Dedifferentiated amniotic fluid mesenchymal stem cell (primary cell): ENCODE results near the gene TGM2.
"Not testable (repeated sequence)": the region's sequence is repeated elsewhere in the genome, so short reads cannot be mapped to it uniquely, and the experiment has no call there.

Source experiments
- DNase-seq: peaks from one replicate; pipeline ENCODE4 v3.0.0-alpha.2; 2016; ENCODE audit errors: extremely low spot score

The TGM2 gene

DNA sequence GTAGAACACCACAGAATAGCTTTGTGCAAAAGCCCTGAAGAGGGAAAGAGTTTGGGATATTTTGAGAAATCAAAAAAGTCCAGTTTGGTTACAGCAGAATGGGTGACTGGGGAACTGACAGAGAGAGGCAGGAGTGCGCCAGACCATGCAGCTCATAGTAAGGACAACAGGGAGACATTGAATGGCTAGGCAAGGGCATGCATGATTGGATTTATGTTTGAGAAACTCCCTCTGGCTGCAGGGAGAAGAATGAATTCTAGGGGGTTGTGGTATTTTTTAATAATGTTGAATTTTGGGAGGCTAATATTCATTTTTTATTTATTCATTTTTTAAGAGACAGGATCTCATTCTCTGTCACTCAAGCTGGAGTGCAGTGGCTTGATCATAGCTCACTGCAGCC is 49.9 kb downstream of the TGM2 start:
- DNase-seq = no peak

DNA sequence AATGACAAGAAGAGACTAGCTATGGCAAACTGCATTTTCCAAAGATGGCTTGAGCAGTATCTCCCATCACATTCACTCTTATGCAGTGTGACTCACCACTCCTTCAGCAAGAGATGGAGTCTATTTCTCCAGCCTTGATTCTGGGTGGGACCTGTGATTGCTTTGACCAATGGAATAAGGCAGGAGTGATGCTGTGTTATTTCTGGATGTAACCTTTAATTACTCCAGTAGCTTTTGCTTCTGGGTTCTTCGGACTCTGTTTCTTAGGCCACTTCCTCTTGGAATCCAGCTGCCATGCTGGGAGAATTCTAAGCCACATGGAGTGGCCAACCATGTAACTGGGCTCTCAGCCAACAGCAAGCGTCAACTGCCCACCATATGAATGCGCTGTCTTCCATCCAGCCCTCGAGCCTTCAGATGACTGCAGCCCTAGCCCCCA is 50.7 kb downstream of the TGM2 start:
- no peak for DNase-seq

DNA sequence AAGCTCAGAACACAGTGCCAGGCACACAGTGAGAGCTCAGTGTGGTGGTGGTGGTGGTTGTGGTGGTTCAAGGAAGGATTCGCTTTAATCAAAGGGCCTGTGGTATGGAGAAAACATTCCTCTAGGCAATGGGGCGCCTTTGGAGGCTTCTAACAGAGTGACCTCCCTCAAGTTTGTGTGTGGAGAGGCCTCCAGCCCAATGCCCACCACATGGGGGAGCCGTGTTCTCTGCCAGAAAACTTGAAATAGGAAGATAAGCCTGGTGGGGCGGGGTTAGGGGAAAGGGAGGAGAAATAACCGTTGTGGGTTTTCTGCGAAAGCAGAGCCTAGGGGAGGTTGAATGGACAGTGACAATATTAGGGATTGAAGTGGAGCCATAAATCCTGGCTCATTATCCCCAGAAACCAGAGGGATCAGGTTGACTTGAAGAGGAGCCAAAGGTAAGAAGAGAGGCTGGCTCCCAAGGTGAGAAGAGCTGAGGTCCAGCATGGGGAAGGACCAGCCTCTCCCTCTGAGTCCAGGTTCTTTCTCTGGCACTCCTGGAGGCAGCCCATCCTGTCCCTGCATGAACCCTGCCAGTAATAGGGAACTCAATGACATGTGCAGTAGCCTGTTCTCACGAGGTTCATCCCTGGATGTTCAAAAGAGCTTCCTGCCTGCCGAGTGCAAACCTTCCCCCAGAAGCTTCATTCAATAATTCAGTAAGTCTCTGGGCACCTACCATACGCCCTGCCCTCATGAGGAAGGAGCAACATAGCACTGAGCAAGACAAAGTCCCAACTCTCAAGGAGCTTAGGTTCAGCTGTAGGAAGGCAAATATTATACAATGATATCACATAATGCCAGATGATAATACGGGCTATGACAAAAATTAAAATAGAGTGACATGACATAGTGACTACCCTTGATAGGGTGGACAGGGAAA is 51.4 kb downstream of the TGM2 start:
- DNase-seq = no peak

DNA sequence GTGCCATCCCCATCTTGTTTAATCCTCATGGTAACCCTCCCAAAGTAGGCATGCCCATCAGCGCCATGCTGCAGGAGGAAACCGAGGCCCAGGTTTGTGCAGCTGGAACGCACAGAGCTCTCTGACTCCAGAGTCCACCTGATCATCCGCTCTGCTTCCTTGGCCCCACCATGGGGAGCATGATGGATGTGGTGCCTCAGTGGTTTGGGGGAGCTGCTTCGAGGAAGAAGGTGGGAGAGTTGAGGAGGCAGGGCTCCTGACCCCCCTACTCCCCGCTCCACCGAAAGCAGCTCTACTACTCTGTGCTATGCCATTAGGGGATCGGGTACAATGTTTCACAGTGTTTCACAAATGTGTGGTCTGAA is 52.2 kb downstream of the TGM2 start:
- no peak for DNase-seq

DNA sequence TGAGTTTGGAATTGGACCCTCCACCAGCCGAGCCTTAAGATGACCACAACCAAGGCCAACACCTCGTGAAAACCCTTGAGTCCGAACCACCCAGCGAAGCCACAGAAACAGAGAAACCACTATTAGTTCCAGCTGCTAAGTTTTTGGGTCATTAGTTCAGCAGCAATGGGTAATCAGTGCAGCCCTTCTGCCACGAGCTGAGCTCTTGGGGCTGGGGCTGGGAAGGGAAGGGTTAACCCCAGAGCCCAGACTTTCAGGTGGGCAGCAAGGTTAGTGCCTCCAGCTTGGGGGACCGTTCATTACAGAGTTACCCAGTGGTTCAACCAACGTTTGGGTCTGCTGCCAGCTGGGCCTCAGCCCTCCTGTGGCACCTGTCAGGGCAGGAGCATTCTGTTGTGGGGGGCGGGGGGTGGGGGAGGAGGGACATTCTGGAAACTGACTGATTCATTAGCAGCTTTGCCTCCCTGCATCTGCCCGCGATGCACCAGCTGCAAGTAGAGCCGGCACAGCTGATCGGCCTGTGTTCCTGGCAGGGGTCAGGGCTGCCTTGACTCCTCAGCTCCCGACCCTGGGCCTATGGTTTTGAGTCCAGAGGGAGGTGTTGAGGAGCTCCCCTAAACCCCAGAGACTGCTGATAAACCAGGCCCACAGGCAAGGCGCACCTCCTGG is 52.7 kb downstream of the TGM2 start:
- no peak for DNase-seq

DNA sequence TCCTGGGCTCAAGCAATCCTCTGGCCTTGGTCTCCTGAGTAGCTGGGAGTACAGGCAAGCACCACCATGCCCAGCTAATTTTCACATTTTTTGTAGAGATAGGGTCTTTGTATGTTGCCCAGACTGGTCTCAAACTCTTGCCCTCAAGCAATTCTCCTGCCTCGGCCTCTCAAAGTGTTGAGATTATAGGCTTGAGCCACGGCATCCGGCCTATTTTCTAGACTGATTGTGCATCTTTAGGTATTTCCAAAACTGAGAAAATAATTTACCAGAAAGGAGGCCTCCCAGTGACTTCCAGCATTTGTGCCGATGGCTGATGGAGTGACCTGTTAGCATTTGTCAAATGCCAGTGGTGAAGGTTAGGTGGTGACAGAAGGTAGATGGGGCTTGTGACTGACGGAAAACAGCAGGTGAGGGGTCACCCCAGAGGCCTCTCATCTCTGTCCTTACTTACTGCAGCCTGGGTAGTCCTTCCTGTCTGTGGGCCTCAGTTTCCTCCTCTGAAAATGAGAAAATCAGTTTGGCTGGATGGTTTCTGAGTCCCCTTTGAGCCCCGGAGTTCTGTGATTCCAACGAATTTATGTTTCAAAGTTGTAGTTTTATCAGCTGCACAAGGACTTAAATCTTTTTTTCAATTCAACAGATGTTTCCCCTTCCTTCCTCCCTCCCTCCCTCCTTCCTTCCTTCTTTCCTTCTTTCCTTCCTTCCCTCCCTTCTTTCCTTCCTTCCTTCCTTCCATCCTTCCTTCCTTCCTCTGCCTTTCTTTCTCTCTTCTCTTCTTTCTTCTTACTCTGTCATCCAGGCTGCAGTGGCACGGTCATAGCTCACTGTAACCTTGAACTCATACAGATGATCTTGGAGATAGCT is 53.5 kb downstream of the TGM2 start:
- no peak for DNase-seq

DNA sequence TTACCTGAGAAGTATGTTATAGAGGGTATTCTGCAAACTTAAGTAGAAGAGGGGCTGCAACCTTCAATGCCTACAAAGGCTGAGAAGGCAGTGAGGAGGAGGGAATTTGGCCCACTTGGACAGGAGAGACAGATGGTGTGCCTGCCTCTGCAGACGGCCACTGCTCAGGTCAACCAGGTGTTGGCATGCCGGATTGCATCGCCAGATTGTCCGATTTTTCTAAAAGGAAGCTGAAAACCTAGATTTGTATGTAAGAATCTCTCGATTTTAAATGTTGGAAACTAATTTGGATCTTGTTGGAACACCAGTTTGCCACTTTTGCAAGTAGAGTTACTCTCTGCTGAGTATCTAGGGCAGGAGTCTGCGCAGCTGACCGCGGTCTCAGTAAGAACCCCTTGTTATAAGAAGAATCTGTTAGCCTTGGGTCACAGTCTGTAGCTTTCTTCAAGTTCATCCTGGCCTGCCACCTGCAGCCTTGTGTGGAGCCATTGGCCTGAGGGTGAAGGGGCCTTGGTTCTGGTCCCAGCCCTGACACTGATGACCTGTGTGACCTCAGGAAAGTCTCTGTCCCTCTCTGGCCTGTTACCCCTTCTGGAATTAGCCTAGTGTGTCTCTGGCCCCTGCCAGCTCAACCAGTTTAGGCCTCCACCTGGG is 54.4 kb downstream of the TGM2 start:
- no peak for DNase-seq

DNA sequence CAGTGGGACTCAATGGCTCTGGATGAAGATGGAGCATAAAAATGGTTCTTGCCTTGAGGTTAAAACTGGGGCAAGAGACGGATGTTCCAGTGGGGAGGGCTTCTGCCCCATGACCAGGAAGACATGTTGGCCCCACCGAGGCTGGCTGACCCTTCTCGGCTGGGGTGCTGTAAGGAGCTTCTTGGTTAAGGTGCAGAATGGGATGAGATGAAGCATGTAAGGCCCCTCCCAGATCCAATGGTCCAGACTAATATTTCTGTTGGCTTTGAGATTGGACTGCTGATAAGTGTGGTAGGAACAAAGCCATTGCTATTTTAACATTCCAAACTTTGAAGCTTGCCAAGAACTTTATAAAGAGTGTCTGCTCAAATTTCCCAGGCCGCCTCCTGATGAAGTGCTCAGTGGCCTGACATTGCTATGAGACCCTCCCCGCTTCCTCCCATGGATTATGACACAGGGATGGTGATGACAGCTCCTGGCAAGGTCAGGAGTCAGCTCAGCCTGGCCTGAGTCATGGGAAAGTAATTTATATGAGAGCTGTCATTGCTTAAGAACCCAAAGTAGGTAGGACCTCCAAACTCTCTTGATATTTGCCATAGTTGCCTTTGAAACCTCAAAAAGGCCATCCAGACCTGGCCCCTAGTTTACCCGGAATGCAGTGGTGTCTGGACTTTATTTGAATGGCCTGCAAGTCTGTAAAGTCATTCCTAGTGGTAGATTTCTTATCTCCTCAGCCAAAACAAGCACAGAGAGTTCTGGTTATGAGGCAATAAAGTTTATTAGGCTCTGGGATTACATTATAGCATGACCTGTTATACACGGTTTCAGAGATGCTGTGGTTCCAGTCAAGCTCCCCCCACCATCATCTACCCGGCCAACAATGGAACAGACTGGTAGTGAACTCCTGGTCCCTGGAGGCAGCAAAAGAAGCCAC is 55.2 kb downstream of the TGM2 start:
- DNase-seq = peak; percentile 81

DNA sequence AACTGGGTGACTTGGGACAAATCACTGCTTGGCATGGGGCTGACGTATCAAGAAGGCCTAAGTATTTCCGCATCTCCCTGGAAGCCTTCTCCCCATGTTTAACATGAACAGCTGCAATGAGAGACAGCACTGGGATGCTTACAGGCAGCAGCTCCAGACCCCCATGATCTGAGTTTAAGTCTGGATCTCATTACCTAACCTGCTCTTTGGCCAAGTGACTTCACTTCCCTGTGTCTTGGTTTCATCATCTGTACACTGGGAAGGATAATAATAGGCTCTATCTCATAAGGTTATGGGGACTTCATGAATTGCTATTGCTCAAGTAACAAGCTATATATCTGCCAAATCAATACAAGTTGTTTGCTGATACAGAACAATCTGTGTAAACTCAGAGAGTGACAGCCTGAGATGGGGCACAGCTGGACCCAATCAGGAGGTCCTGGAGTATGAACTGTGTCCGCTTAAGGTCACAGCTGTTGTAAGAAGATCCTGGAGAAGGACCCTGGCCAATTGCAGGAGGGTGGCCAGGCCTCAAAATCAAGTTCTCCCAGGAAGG is 56.0 kb downstream of the TGM2 start:
- DNase-seq = peak; percentile 46

DNA sequence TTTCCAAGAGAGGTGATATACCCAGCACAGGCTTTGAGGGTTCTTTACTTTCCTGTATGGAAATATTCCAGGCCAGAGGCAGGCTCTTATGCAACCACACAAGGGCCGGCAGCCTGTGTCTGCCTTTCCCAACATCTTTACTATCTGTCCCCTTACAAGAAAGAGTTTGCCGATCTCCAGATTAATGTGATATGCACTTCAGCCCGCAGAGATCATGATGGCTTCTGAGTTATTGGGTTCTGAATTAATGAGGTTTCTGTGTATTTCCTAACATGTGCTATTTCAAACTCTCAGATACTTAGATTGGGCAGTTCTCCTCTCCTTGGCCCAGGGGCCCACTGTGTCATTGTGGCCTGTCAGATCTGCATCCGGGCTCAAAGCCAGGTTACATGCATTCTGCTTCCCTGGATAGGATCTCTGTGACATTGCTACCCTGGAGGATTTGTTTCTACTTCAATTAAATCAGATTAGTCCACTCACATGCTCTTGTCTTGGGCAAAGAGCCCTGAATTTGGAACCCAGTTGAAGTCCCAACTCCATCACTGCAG is 56.6 kb downstream of the TGM2 start:
- no peak for DNase-seq

DNA sequence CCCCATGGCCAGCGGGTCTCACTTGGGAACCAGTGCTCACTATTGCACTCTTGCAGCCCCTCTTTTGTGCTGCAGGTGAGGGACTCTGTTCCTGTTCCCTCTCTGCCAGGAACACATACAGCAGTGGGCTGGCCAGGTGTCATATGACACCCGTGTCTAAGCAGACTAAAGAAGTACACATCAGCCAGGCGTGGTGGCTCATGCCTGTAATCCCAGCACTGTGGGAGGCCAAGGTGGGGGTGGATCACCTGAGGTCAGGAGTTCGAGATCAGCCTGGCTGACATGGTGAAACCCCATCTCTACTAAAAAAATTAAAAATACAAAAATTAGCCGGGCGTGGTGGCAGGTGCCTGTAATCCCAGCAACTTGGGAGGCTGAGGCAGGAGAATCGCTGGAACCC is 57.2 kb downstream of the TGM2 start:
- DNase-seq = not testable (repeated sequence)

DNA sequence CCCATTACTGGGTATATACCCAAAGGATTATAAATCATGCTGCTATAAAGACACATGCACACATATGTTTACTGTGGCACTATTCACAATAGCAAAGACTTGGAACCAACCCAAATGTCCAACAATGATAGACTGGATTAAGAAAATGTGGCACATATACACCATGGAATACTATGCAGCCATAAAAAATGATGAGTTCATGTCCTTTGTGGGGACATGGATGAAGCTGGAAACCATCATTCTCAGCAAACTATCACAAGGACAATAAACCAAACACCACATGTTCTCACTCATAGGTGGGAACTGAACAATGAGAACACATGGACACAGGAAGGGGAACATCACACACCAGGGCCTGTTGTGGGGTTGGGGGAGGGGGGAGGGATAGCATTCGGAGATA is 57.7 kb downstream of the TGM2 start:
- DNase-seq = not testable (repeated sequence)

DNA sequence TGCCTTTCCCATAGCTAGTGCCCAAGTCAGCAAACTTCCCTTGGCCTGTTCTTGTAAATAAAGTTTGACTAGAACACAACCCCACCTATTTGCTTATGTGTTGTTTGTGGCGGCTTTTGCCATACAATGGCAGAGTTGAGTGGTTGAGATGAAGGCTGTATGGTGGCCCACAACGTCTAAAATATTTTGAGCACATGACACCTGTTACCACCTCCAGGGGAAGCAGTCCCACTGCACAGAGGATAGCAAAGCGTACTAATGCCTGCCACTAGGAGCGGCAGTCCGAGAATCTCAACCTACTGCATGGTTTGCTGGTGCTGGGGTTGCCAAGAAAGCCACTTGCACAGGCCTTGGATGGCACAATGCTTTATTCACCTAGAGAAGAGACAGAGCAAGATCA is 58.6 kb downstream of the TGM2 start:
- DNase-seq = no peak

DNA sequence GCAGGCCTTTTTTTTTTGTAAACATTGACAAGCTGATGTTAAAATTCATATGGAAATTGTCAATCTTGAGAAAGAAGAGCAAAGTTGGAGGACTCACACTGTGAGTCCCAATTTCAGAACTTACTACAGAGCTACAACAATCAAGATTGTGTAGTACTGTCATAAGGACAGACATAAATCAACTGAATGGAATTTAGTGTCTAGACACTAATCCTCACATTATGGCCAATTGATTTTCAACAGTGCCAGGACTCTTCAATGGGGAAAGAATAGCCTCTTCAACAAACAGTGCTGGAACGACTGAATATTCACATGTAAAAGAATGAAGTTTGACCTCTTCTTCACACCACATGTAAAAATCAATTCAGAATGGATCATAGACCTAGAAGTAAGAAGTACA is 60.8 kb downstream of the TGM2 start:
- no peak for DNase-seq

DNA sequence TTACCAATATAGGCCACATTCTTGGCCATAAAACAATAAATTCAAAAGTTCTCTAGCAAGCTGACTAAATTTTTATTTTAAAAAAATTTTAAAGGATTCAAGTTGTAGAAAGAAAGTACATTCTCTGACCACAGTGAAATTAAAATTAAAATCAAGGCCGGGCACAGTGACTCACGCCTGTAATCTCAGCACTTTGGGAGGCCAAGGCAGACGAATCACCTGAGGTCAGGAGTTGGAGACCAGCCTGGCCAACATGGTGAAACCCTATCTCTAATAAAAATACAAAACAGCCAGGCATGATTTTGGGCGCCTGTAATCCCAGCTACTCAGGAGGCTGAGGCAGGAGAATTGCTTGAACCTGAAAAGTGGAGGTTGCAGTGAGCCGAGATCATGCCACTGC is 62.9 kb downstream of the TGM2 start:
- not testable (repeated sequence) for DNase-seq

DNA sequence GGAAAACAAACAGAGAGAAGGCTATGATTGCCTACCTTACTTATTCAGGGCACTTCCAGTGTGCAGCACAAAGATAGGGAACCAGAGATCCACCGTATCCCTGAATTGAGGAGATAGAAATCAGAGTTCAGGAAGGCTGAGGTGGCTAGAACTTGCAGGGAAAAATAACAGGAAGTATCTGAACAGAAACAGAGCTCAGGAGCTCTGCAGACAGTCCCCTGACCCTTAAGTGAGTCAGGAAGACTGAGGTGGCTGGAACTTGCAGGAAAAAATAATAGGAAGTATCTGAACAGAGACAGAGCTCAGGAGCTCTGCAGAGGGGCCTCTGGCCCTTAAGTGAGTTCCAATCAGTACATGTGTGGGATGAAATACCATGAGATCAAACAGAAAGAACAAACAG is 66.1 kb downstream of the TGM2 start:
- no peak for DNase-seq

DNA sequence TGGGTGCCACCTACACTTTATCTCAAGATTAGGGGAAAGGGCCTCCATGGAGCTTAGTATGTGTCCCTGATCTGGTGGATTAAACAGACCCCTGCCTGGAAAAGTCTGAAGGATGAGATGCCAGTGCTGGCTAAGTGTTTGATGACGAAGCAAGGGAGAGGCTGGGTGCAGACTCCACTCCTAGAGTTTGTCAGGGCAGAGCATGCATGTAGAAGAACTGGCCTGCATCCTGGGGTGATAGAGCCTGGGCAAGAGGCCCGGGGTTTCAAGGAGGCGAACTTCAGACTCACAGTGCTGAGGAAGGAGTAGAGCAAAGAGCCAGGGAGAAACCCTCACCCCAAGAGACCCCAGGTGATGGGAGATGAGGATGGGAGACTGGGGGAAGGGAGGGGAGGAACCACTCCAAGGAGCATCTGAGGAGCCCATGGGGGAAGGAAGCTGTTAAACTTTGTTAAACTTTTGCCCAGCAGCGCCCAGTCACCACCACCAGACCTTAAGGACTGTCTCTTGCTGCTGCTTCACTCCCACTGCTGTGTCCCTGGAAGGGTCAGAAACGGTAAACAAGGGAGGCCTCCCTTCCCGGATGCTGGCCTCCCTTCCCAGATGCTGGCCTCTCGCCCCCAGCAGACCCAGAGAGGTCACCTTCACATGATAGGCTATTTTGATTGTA is 69.9 kb downstream of the TGM2 start:
- no peak for DNase-seq

DNA sequence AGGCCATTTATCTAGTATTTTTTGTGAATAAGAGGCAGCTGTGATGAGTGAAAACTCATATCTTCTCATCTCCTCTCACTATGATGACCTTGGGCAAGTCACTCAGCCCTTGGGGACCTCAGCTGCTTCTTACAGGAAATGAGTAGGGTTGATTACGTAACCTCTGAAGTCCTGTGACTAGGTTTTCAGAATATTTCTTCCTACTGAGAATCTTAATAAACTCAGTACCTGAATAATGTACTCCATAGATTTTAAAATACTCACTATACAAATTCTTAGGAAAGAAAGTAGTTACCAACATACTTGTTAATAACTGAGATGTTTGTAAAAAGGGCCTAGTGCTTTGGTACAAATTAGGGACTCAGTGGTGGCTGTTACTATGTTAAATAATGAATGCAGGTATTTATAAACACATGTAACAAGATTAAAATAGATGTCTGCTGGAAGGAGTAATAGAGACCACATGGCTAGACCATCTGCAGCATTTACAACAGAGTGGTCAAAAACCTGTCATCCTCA is 70.6 kb downstream of the TGM2 start:
- no peak for DNase-seq

DNA sequence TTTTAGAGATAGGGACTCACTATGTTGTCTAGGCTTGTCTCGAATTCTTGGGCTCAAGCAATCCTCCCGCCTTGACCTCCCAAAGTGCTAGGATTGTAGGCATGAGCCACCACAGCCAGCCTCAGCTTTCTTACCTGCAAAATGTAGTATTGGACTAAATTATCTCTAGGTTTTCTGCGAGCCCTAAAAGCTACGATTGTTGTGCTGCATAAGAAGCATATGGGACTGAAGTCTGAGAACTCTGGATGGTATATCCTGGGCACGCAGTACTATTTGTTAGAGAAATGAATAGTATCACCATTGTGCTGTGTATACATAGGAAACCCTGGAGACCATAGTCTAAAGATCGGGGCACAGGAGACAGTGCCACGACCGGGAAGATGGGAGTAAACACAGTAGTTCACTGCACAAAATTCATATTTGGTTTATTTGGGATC is 71.4 kb downstream of the TGM2 start:
- DNase-seq = no peak
